NK-92 (cell line): ENCODE measurements around the gene TERF2IP.

Experiments used
- DNase-seq: peaks from one replicate; lab custom pipeline; 2025; ENCODE audit not compliant: unreplicated experiment; lab: John Stamatoyannopoulos, UW

The TERF2IP gene

DNA sequence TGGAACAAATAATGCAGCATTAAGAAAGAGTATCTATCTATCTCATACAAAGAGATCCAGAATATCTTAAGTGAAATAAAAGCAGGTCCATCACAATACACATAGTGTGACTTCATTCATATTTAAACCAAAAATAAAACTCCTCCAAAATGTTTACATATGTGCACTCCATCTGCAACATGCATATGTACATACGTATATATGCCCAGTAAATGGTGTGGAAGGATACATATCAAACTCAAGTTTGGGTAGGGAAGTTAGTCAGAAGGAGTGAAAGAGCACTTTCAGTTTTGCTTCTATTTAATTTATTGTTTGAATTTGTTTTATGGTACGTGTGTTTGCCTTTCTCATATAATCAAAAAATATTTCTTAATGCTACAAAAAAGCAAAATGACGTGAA lies 12.5 kb upstream of the TERF2IP start:
- DNase-seq = no peak

DNA sequence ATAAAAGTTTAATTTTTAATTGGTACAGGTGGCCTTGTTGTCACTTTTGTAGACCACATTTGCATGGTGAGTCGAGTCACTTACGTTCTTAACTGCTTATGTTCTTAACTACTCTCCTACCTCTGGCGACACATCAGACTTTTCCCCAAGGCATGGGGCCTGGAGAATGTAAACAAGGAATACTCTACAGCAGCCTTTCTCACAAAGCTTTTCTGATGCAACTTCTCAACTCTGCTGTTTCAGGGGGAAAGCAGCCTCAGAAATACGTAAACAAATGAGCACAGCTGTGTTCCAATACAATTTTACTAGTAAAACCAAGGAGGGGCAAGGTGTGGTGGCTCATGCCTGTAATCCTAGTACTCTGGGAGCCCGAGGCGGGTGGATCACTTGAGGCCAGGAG lies 7.0 kb upstream of the TERF2IP start:
- no peak for DNase-seq

DNA sequence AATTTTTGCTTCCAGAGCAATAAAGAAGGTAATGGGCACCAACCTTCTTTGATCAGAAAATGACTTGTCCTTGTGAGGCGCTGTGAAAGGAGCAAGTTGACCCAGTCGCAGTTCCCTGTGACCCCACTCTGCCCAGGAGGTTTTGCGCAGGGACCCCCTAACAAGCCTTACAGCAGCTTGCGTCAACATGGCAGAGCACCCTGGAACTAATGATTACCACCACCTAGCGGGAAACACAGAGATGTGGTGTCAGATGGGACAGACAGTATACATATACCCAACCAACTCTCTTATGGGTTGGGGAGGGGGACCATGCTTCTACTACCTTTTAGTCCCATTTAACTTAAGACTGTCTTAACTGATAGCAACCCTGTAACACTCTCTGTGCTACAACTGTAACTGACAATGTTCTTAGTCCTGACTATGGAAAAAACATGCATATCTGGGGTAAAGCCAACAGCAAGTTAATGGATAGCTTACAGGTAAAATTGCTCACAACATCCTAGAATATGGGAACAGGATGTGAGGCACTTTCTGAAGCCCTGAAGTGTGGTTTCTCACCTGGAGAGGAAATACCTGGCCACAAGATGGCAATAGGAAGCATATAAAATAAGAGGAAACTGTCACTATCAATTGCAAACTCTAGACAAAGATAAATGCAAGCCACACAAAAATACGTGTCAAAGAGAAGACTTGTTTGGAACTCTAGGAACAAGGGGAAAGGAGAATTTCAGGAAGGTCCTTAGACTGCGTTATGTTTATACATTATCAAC lies 3.1 kb upstream of the TERF2IP start:
- no peak for DNase-seq

DNA sequence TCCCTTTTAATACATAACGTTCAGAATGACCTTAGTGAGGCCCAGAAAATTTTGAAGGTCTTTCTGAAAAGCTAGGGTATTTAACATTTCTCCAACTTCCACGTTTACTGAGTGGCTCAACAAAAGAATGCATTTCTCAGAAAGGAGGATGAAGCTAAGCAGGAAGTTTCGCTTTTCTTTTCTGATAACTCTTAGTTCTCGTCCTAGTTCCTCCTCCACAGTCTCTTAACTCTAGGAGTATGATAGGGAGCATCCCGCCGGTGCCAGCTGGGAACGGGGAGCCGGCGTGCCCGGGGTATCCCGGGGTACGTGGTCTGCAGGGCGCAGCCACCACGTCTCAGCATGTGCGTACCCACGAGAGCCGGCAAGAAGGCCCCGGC lies 471 bp upstream of the TERF2IP start:
- DNase-seq = no peak

DNA sequence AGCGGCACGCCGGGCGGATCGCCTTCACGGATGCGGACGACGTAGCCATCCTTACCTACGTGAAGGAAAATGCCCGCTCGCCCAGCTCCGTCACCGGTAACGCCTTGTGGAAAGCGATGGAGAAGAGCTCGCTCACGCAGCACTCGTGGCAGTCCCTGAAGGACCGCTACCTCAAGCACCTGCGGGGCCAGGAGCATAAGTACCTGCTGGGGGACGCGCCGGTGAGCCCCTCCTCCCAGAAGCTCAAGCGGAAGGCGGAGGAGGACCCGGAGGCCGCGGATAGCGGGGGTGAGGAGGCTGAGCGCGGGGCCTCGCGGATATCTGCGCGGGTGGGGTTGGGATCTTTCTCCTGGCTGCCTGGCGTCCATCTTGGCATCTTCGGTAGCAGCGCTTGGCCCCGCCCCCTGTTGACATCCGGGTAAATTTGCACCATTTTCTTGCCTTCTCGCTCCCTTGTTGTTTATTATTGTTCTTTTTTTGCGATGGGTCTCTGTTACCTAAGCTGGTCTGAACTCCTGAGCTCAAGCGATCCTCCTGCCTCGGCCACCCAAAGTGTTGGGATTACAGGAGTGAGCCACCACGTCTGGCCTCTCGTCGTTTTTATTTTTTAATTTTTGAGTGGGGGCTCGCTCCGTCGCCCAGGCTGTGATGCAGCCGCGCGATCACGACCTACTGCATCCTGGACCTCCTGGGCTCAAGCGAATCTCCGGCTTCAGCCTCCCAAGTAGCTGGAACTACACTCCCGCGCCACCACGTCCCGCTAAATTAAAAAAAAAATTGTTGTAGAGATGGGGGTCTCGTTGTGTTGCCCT lies 898 bp downstream of the TERF2IP start:
- DNase-seq = peak; percentile 30

DNA sequence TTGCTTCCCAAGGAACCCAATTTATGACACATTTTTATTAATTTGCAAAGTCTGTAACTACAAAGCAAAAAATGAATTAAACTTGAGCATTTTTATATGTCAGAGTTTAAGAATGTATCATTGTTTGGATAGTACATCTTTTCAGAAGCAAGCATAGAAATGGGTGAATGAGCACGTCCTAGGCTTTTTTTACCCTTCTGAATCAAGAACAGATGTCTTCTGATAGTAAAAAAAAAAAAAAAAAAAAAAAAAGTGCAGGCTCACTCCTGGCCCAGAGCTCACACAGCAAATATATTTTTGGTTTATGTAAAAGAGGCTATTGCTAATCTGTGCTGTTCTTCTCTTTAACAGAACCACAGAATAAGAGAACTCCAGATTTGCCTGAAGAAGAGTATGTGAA lies 6.3 kb downstream of the TERF2IP start:
- DNase-seq = no peak

DNA sequence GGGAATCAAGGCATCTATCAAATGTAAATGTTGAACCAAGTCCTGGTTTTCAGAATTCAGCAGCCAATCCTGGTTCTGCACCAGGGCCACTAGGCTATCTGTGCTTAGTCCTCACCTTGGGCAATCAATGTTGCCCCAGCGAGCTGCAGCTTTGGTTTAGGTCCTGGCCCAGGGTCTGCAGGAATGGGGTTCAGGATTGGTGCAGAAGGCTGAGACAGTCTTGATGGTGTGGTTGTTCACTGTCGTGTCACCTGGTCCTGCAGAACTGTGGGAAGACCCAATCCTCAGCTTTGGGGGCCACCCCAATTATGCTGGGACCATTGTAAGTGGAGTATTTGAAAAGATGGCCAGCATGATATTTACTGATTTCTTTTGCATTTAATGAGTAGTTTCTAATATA lies 10.6 kb downstream of the TERF2IP start:
- no peak for DNase-seq

DNA sequence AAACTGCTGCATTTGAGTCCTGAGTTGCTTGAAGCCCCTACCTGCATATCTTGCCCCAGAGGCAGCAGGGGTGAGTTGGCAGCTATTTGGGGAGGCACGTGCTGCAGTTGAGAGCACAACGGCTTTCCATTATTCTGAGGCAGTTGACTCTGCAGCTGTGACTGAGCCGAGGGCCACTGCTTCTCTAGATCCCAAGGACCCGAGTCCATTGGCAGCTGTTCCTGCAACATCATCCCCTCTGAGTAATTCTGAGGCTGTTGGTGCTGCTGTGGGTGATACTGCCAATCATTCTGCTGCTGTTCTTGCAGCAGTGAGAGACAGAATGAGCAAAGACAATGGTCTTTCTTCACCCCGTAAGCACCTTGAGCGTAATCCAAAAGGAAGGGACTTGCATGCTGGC lies 12.7 kb downstream of the TERF2IP start:
- DNase-seq = no peak

DNA sequence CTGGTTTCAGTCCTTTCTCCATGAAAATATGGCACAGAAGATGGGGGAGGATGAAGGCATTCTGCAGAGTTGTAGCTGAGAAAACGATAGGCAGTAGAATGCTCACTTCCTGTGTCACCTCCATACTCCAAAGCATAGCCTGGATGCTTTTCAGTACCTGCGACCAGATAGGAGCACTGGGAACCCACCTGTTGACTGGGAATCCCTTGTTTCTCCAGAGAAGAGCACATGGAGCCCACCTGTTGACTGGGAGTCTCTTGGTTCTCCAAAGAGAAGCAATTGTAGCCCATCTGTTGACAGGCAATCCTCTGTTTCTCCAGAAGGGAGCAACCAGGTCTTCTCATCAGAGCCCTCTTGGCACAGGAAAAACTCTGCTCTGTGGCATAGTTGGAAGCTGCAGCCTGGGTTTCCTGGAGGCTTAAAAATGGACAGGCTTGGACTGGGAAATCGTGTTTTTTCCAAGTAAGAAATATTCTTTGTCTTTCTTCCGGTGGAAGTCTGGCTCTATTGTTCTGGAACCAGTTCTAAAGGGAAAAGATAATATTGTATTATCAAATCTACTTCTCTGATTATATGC lies 13.2 kb downstream of the TERF2IP start:
- DNase-seq = no peak

DNA sequence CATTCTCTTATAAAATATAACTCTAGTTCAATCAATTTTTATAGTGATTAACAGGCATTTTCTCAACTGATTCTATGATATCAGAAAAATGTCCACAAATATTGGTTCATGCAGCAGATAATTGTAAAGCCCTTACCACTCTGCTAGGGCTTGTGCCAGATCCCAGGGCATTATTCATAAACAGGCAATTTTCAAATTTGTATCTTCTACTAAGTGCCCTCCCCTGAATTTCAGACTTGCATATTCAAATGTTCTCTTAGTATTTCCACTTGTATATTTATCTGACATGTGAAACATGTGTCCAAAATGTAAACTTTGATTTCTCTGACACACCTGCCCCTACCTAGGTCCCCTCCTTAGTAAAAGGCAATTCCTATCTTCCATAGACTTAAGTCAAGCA lies 19.9 kb downstream of the TERF2IP start:
- no peak for DNase-seq

DNA sequence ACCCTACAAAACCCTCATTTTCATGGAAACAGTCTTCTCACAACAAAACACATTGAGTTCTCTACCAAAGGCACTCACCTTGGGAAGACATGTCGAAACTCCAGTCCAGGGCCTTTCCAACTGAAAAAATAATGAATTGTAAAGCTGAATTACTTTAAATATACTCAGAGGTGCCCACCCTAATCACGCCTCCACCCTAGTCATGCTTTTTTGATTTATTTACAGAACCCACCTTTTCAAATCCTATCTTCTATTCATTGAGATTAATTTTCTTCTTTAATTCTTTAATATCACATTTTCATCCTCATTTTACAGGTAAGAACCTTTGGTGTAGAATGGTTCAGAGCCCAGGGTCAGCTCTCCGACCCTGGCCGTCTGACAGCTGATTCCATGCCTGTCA lies 29.3 kb downstream of the TERF2IP start, which contains the start of gene CPHXL2:
Gene CPHXL2 (minus strand): TSS at position 101 of the 400 bp plus-strand sequence. CDS start 10 bp downstream, at position 91.
- no peak for DNase-seq

DNA sequence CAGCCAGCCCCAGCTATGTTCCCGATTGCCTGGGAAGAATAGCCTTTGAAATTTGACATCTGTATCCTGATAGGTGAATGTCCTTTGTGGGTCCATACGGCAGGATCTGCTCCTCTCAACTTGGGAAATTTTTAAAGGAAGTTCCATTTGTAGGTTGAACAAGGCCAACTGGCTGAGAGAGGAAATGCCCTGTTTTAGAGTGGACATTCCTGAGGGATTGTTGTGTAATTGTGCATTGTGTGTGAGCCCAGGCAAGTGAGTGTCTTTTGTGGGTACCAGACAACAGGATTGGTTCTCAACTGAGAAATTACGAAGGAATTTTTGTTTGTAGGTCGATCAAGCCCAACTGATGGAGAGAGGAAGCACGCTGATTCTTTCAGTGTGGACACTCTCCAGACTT lies 31.8 kb downstream of the TERF2IP start:
- no peak for DNase-seq

DNA sequence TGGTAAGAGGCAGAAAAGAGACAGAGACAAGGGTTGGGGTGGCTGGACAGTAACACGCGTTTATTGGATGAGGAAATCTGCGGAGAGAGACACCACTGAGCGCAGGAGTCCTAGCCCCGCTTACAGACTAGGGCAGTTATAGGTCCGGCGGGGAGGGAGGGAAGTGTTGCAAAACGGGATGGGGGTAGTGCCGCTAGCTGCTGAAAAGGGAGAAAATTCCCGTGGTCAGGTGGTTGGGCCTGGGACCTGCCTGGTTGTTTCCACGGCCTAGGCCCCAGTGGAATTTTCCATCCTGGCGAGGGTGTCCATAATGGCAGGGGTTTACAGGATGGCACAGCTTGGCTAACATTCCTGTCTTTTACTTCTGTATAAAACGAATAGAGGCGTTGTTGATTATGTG lies 34.7 kb downstream of the TERF2IP start:
- DNase-seq = no peak

DNA sequence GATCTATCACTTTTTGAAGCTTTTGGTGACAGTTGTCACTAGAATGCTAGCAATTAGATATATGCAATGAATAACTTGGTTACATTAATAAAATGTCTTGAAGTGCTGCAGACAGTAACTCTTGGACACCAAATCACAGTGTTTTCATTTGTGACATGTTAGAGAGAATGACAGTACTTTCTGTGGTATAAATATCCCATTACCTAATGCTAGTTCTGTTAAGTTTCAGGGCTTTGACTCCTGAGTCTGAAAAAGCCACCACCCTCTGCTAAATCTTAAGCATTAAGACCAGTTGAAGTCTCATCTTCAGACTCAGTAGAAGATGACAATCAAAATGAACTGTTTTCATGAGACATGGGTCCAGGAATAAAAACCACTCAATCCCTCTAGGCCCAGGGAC lies 39.8 kb downstream of the TERF2IP start:
- no peak for DNase-seq

DNA sequence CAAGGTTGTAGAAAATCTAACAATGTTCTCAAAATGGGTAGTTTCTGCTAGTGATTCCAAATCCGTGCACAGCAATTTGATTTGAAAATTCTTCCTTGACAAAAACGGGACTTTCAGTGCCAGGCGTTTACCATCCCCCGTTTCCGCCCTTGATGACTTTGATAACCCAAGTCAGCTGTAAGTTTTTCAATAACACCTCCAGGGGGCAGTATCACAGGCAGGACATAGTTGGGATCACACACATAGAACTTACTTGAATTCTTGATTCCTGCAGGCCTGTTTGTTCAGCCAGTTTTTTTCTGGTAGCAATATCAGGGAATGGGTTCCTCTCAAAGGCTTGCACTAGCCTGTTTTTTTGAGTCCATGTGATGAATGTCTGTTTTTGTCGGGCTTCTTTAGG lies 48.1 kb downstream of the TERF2IP start:
- DNase-seq = no peak

DNA sequence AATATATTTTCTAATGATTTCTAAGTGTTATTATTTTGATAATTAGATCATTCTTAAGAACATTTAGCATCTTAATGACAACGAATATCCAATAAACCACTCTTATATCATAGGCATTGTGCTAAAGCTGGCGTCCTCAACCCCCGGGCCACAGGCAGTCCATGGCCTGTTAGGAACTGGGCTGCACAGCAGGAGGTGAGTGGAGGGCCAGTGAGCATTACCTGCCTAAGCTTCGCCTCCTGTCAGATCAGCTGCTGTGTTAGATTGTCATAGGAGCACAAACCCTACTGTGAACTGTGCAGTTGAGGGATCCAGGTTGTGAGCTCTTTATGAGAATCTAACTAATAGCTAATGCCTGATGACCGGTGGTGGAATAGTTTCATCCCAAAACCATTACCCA lies 50.0 kb downstream of the TERF2IP start:
- no peak for DNase-seq

DNA sequence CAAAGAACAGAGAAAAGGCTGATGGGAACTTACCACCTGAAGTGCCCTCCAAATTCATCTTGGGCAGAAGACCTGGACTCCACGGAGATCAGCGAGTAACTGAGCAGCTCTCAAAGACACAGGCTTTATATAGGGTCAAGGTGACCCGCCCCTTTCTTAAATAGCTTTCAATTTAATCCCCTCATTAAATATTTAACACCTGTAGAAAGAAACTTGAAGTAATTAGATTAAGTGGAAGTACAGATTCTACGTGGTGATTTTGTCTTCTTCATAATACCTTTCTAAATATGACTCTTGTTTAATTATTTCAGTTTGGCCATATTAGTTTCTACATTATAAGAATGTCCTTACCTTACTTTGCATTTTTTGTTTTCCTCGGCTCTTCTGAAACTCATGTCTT lies 53.8 kb downstream of the TERF2IP start, which contains the start of gene DUXB:
Gene DUXB (minus strand): TSS at position 101 of the 400 bp plus-strand sequence. CDS start 43 bp downstream, at position 58.
- DNase-seq = no peak

DNA sequence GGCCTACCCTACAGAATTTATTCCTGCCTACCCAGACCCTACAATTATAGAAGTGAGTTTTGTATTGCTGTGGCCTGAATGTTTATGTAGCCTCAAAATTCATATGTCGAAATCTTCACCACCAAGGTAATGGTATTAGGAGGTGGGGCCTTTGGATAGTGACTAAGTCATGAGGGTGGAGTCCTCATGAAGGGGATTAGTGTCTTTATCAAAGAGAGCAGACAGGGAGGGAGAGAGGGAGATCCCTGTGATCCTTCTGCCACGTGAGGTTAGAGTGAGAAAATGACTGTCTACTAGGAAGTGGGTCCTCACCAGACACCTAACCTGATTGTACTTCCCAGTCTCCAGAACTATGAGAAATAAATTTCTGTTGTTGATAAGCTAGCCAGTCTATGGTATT lies 54.7 kb downstream of the TERF2IP start:
- no peak for DNase-seq

DNA sequence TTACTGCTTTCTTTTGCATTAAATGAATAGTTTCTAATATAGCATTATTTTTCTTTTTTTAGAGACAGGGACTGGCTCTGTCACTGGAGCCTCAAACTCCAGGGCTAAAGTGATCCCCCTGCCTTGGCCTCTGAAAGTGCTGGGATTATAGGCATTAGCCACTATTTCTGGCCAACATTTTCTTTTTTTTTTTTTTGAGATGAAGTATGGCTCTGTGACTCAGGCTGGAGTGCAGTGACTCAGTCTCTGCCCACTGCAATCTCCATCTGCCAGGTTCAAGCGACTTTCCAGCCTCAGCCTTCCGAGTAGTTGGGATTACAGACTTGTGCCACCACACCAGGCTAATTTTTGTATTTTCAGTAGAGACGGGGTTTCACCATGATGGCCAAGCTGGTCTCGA lies 55.7 kb downstream of the TERF2IP start:
- DNase-seq = no peak
